ENCODE data around the gene CYP2B6.
"Not testable (repeated sequence)": the region's sequence is repeated elsewhere in the genome, so short reads cannot be mapped to it uniquely, and the experiment has no call there.

CYP2B6 gene

GRCh38 chr19:41029524-41030432 lies 38.7 kb downstream of the CYP2B6 start:
- DNase-seq (ENCODE audit: insufficient read length, low spot score) (no peak), FAIRE-seq (no peak)

GRCh38 chr19:41030651-41031050 lies 39.6 kb downstream of the CYP2B6 start:
- DNase-seq (ENCODE audit: insufficient read length, low spot score) (no peak), FAIRE-seq (no peak)

- DNase-seq (ENCODE audit: insufficient read length, low spot score) (no peak), FAIRE-seq (no peak)
Measured at GRCh38 chr19:41031916-41032315, 40.8 kb downstream of the CYP2B6 start.

DNA sequence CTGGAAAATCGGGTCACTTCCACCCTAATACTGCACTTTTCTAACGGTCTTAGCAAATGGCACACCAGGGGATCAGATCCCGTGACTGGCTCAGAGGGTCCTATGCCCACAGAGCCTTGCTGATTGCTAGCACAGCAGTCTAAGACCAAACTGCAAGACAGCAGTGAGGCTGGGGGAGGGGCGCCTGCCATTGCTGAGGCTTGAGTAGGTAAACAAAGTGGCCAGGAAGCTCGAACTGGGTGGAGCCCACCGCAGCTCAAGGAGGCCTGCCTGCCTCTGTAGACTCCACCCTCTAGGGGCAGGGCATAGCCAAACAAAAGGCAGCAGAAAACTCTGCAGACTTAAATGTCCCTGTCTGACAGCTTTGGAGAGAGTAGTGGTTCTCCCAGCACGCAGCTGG lies 42.2 kb downstream of the CYP2B6 start:
- not testable (repeated sequence) for DNase-seq (ENCODE audit: insufficient read length, low spot score)

DNA sequence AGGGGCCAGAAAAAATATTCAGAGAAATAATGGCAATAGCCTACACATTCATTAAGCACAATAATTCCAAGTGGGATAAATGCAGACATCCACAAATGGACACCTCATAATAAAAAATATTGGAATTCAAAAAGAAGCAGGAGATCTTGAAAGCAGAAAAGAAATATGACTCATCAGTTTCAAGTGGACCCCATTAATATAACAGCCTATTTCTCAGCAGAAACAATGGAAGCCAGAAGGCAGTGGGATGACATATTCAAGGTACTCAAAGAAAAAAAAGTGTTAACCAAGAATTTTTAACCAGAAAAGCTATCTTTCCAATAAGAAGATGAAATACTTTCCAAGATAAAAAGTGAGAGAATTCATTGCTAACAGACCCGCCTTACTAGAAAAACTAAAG lies 48.7 kb downstream of the CYP2B6 start:
- FAIRE-seq (no peak), DNase-seq (ENCODE audit: insufficient read length, low spot score) (no peak)

More for the DNA sequence above, 42.2 kb downstream of the CYP2B6 start:
- FAIRE-seq, result not testable (repeated sequence)

DNA sequence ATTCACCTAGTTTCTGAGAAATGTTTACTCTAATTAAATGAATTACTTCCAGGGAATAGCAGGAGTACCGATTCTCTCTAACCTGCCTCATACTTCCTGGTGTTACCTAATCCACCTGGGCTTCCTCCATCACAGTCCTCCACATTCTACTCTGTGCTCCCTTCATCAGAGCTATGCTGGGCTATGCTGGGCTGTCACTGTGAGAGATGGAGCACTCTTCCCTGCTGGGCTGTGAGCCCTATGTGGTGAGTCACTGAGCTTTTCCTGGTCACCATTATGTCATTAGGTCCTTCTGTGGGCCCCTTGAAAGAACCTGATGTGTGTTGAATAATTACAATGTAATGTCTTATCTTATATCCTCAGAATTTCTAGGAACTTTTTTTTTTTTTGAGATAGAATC lies 54.0 kb downstream of the CYP2B6 start:
- DNase-seq (ENCODE audit: insufficient read length, low spot score); FAIRE-seq: not testable (repeated sequence)

DNA sequence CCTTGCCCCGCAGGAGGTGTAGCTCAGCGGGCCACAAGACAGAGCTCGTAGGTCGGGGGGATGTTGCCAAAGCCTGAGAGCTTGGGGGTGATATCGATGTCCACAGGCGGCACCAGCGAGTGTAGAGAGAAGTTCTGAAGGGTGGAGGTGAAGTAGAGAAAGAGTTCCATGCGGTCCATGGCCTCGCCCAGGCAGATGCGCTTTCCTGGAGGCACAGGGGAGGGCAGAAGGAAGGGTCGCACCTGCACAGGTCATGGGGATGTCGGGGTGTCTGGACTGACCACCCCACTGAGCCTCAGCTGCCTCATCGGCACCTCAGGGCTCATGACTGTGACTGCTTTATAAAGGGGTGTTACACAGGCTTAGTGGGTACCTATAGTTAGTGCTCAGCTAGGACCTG lies 59.3 kb downstream of the CYP2B6 start:
- DNase-seq (ENCODE audit: insufficient read length, low spot score), result no peak
- FAIRE-seq, result no peak

GRCh38 chr19:41052162-41052561 lies 61.1 kb downstream of the CYP2B6 start:
- not testable (repeated sequence) for FAIRE-seq; DNase-seq (ENCODE audit: insufficient read length, low spot score)

GRCh38 chr19:41053331-41053730 lies 62.2 kb downstream of the CYP2B6 start:
- not testable (repeated sequence) for FAIRE-seq; DNase-seq (ENCODE audit: insufficient read length, low spot score)

DNA sequence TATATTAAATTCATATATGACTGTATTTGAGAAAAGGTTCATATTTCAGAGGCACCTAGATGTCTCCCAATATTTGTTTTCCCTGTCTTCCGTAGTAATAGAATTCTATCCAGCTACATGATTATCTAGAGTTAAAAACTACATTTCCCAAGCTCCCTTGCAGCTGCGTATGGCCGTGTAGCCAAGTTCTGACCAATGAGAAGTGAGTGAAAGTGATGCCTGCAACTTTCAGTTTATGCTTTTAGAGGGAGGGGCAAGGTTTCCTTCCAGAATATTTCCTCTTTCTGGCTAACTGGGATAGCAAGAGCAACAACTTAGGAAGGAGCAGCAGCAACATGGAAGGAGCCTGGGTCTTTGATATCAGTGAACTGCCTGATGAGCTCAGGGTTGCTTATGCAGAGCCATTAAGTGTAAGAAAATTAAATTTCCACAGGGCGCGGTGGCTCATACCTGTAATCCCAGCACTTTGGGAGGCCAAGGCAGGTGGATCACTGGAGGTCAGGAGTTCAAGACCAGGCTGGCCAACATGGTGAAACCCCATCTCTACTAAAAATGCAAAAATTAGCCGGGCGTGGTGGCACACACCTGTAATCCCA lies 74.0 kb downstream of the CYP2B6 start:
- peak; percentile 82 for FAIRE-seq
- DNase-seq (ENCODE audit: insufficient read length, low spot score), result peak; percentile 12

All from GM19239 (cell line).